Measurements from ENCODE around the gene RNF112.
"Not testable (repeated sequence)": the region's sequence is repeated elsewhere in the genome, so short reads cannot be mapped to it uniquely, and the experiment has no call there.

Gene RNF112

DNA sequence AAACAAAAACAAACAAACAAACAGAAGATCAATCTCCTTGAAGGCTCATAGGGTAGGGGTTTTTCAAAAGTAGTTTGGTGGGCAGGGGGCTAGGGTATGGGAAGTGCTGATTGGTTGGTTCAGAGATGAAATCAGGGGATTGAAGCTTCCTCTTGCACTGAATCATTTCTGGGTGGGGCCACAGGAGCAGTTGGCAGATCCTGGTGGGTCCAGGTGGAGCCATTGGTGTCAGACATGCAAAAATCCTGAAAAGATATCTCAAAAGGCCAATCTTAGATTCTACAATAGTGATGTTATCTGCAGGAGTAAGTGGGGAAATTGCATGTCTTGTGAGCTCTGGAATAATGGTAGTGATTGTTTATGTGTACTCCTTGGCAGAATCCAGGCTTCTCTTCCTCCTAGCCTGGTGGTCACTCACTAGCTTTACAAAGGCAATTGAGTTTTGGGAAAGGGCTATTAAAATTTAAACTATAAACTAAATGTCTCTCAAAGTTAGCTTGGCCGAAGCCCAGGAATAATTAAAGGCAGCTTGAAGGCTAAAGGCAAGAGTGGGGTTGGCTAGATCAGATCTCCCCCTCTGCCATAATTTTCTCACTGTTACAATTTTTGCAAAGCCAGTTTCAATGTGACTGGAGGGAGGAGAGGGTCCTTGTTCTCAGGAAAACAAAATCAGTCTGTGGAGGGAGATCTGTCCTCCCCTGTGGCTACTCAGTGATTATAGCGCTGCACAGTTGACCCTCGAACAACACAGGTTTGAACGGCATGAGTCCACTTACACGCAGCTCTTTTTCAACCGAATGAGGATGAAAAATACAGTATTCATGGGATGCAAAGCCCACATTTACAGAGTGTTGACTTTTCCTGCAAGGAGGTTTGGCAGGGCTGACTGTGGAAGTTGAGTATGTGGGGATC, 45.2 kb downstream of the RNF112 start:
- TF ChIP-seq TAF1 (IDR thresholded peaks at IDR 0.05; ENCODE audit: low read depth, low read length) (no peak), POU2F2 (IDR thresholded peaks at IDR 0.05; ENCODE audit: low read depth, low read length) (no peak), POLR2A (IDR thresholded peaks at IDR 0.05; ENCODE audit: low read depth, low read length) (no peak)

DNA sequence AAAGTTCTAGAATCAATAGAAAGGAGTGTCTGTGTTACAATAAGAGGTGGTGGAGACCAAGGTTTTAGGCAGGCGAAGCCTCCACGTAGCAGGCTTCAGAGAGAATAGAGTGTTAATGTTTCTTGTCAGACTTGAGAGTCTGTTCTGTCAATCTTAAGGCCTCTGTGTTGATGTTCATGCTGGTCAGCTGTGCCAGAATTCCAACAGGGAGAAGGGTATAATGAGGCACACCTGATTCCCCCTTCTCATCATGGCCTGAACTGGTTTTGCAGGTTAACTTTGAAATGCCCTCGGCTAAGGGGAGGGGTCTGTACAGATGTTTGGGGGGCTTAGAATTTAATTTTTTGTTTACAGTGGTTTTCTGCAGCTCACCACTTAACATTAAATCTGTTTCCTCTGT, 46.0 kb downstream of the RNF112 start:
- TF ChIP-seq SPI1 (IDR thresholded peaks at IDR 0.05; ENCODE audit: low read depth, low read length), result no peak
- TF ChIP-seq POLR2A (IDR thresholded peaks at IDR 0.05; ENCODE audit: low read depth, low read length), result no peak
- no peak for TF ChIP-seq TAF1 (IDR thresholded peaks at IDR 0.05; ENCODE audit: low read depth, low read length)
- TF ChIP-seq PAX5 (IDR thresholded peaks at IDR 0.05; ENCODE audit: insufficient read depth, low read length, severe bottlenecking), result no peak
- TF ChIP-seq POLR2AphosphoS5 (IDR thresholded peaks at IDR 0.05; ENCODE audit: low read depth, low read length), result no peak
- TF ChIP-seq POU2F2 (IDR thresholded peaks at IDR 0.05; ENCODE audit: low read depth, low read length), result no peak
- no peak for FAIRE-seq

More for the DNA sequence above, 45.2 kb downstream of the RNF112 start:
- no peak for DNase-seq (ENCODE audit: insufficient read length, low spot score)
- no peak for FAIRE-seq

DNA sequence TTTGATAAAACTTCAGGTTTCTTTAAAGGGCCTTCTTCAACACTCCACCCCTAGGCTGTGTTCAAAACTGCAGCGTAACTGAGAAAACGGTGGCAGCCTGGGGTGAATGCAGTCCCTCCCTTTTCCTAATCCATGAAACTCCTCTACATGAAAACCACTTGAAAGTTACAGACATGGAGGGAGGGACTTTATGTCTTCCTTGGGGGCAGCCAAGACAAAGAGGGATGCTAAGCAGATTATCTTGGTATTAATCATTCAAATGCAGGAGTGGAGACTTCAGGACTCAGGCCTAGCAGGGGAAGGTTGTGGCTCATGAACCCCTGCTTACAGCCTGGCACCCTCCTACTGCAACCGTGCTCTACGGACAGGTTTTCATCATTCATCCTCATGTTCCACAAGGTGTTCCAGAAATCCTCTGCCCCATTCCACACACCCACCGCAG, 46.8 kb downstream of the RNF112 start:
- FAIRE-seq (no peak), DNase-seq (ENCODE audit: insufficient read length, low spot score) (no peak)
- TF ChIP-seq POLR2AphosphoS5 (IDR thresholded peaks at IDR 0.05; ENCODE audit: low read depth, low read length) (no peak), POLR2A (IDR thresholded peaks at IDR 0.05; ENCODE audit: low read depth, low read length) (no peak), SPI1 (IDR thresholded peaks at IDR 0.05; ENCODE audit: low read depth, low read length) (no peak), TAF1 (IDR thresholded peaks at IDR 0.05; ENCODE audit: low read depth, low read length) (no peak), POU2F2 (IDR thresholded peaks at IDR 0.05; ENCODE audit: low read depth, low read length) (no peak), PAX5 (IDR thresholded peaks at IDR 0.05; ENCODE audit: insufficient read depth, low read length, severe bottlenecking) (no peak)

More for the DNA sequence above, 46.0 kb downstream of the RNF112 start:
- no peak for DNase-seq (ENCODE audit: insufficient read length, low spot score)

DNA sequence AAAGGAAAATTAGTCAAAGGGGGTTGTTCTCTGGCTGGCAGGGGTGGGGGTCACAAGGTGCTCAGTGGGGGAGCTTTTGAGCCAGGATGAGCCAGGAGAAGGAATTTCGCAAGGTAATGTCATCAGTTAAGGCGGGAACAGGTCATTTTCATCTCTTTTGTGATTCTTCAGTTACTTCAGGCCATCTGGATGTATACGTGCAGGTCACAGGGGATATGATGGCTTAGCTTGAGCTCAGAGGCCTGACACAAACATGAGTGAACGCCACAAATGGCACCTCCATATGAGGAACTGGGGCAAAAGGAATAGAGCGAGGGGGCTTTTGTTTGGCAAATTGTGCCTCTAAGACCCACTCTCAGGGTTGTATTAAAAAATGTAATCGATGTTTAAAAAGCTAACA, 47.4 kb downstream of the RNF112 start:
- DNase-seq (ENCODE audit: insufficient read length, low spot score); FAIRE-seq: not testable (repeated sequence)

DNA sequence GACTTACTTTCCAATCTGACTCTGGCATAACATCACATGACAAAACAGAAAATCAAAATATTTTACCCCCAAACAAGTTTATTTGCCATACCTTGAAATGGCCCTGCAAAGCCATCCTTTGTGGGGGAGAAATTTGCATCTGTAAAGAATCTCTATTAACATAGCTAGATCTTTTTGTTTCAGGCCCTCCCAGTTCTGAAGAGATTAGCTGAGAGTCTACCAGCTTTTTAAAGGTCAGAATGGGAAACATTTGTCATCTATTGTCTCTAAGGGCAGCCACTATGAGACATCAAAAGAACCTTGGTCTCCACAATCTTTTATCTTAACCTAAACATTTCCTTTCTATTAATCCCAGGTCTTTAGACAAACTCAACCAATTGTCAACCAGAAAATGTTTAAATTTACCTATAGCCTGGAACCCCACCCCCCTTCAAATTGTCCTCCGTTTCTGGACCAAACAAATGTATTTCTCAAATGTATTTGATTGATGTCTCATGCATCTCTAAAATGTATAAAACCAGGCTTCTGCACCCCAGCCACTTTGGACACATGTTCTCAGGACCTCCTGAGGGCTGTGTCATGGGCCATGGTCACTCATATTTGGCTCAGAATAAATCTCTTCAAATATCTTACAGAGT, 48.1 kb downstream of the RNF112 start:
- not testable (repeated sequence) for FAIRE-seq

DNA sequence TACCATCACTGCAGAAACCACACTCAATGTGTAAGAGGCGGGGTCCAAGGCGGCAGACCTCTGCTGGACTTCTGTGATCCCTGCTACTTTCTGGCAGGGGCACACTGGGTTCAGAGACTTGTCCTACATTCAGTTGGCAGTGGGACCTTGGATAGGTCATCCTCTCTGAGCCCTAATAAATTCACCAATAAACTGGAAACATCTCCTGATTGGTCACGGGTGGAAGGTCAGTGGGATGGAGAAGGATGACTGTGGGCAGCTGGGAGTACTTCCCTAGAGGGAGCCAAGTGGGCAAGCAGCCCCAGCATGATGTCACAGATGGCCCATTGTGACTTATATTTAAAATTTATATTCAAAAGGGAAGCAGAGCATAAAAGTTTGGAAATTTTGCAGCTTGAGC, 49.7 kb downstream of the RNF112 start:
- FAIRE-seq (no peak), DNase-seq (ENCODE audit: insufficient read length, low spot score) (no peak)

More for the DNA sequence above, 48.1 kb downstream of the RNF112 start:
- not testable (repeated sequence) for DNase-seq (ENCODE audit: insufficient read length, low spot score)

DNA sequence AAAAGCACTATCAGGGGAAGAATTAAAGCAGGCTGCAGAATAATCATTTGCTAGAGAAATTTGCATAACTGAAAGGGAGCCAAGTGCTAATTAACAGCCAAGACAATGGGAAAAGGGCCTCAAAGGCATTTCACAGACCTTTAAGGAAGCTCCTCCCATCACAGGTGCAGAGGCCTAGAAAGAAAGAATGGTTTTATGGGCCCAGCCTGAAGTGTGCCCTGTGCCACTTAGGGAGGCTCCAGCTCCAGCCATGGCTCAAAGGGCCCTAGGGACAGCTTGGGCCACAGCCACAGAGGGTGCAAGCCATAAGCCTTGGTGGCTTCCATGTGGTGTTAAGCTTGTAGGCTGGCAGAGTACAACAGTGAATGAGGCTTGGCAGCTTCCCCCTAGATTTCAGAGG, 50.1 kb downstream of the RNF112 start:
- FAIRE-seq (no peak), DNase-seq (ENCODE audit: insufficient read length, low spot score) (no peak)
- TF ChIP-seq POLR2AphosphoS5 (IDR thresholded peaks at IDR 0.05; ENCODE audit: low read depth, low read length), result no peak
- TF ChIP-seq SPI1 (IDR thresholded peaks at IDR 0.05; ENCODE audit: low read depth, low read length), result no peak
- no peak for TF ChIP-seq PAX5 (IDR thresholded peaks at IDR 0.05; ENCODE audit: insufficient read depth, low read length, severe bottlenecking)
- TF ChIP-seq TAF1 (IDR thresholded peaks at IDR 0.05; ENCODE audit: low read depth, low read length), result no peak
- no peak for TF ChIP-seq POU2F2 (IDR thresholded peaks at IDR 0.05; ENCODE audit: low read depth, low read length)
- TF ChIP-seq POLR2A (IDR thresholded peaks at IDR 0.05; ENCODE audit: low read depth, low read length), result no peak

More for the DNA sequence above, 49.7 kb downstream of the RNF112 start:
- no peak for TF ChIP-seq POLR2A (IDR thresholded peaks at IDR 0.05; ENCODE audit: low read depth, low read length)
- TF ChIP-seq POLR2AphosphoS5 (IDR thresholded peaks at IDR 0.05; ENCODE audit: low read depth, low read length), result no peak
- no peak for TF ChIP-seq TAF1 (IDR thresholded peaks at IDR 0.05; ENCODE audit: low read depth, low read length)
- no peak for TF ChIP-seq POU2F2 (IDR thresholded peaks at IDR 0.05; ENCODE audit: low read depth, low read length)
- TF ChIP-seq SPI1 (IDR thresholded peaks at IDR 0.05; ENCODE audit: low read depth, low read length), result no peak
- TF ChIP-seq PAX5 (IDR thresholded peaks at IDR 0.05; ENCODE audit: insufficient read depth, low read length, severe bottlenecking), result no peak

DNA sequence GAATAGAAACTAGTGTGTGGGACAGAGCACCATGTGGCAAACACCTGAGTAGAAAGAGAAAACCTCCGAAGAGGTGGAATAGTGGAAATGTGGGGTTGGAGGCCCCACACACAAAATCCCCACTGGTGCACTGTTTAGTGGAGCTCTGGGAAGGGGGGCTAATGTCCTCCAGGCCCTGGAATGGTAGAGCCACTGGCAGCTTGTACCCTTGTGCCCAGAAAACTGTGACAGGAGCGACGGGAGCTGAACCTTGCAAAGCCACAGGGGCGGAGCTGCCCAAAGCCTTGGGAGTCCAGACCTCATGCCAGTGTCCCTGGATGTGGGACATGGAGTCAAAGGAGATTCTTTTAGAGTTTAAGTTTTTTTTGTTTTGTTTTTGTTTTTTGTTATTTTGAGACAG, 50.6 kb downstream of the RNF112 start:
- TF ChIP-seq TAF1 (IDR thresholded peaks at IDR 0.05; ENCODE audit: low read depth, low read length) (no peak), POLR2A (IDR thresholded peaks at IDR 0.05; ENCODE audit: low read depth, low read length) (no peak), POLR2AphosphoS5 (IDR thresholded peaks at IDR 0.05; ENCODE audit: low read depth, low read length) (no peak), SPI1 (IDR thresholded peaks at IDR 0.05; ENCODE audit: low read depth, low read length) (no peak)
- FAIRE-seq (no peak), DNase-seq (ENCODE audit: insufficient read length, low spot score) (no peak)

DNA sequence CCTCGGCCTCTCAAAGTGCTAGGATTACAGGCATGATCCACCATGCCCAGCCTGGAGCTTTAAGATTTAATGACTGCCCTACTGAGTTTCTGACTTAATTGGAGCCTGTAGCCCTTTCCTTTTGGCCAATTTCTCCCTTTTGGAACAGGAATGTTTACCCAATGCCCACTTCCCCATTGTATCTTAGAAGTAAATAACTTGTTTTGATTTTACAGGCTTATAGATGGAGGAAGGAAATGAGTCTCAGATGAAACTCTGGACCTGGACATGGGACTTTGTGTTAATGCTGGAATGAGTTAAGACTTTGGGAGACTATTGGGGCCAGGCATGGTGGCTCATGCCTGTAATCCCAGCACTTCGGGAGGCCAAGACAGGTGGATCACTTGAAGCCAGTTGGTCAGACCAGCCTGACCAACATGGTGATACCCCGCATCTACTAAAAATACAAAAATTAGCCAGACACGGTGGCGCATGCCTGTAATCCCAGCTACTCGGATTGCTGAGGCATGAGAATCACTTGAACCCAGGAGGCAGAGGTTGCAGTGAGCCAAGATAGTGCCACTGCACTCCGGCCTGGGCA, 51.5 kb downstream of the RNF112 start:
- not testable (repeated sequence) for FAIRE-seq
- peak; percentile 18; the same call in 1 of the 2 replicates for TF ChIP-seq SPI1 (IDR thresholded peaks at IDR 0.05; ENCODE audit: low read depth, low read length)

More for the DNA sequence above, 51.5 kb downstream of the RNF112 start:
- DNase-seq (ENCODE audit: insufficient read length, low spot score), result not testable (repeated sequence)
